Right cardiac atrium (tissue), 5 donors: ENCODE data around the gene MCFD2. TPM values are rescaled to one million over a fixed set of nuclear protein-coding genes. Genes with fewer than 3 reads are reported as not detected.

Experiments used
- ATAC-seq, 2 donors: fragments of 200-7000 bp; cut with Tn5 transposase; one replicate each; pipeline versions ENCODE4 v1.8.0 to v1.9.1; 2020; ENCODE audit warnings: moderate library complexity in 2 of 2, mild to moderate bottlenecking in 1 of 2
- DNase-seq, 3 donors: peaks; one replicate each; pipeline ENCODE4 v3.0.0-alpha.2; 2020
- H3K27ac ChIP-seq: one replicate; pipeline ENCODE4 v1.5.1; 2013; ENCODE audit warnings: mild to moderate bottlenecking, low read length, control low read depth, moderate library complexity
- H3K27me3 ChIP-seq: one replicate; pipeline ENCODE4 v1.6.1; 2013; ENCODE audit not compliant: control insufficient read depth, insufficient read depth
- H3K4me1 ChIP-seq: one replicate; pipeline ENCODE4 v1.6.1; 2013; ENCODE audit warnings: low read length; ENCODE audit not compliant: control insufficient read depth, insufficient read depth
- H3K4me3 ChIP-seq: one replicate; pipeline ENCODE4 v1.5.1; 2013; ENCODE audit warnings: low read length, control low read depth
- H3K9me3 ChIP-seq: one replicate; pipeline ENCODE4 v1.6.1; 2013; ENCODE audit warnings: low read length; ENCODE audit not compliant: control insufficient read depth
- WGBS: extraction: QIAGEN DNeasy Blood & Tissue Kit; methylation state at CpG from one replicate; pipeline ENCODE4 v1.1.7; 2013; 5-methylcytosine and 5-hydroxymethylcytosine counted together
- intact Hi-C, 4 donors: fragments of 100-400 bp; cut with DNase I; formaldehyde crosslinking; loops; one replicate each; pipeline versions ENCODE4 v1.11.0 to v1.14.0; 2022 to 2023
- polyA plus RNA-seq: library from polyadenylated mRNA; stranded (reverse); fragments of 200-250 nt; gene quantifications from one replicate; pipeline ENCODE4 v1.2.3, GENCODE V29; 2013
- total RNA-seq, 4 donors: library from RNA; stranded (reverse); fragmentation: NEBNext Ultra II Directional; extraction: Animal tissue kit (Norgen Biotek cat#: 25700); gene quantifications; one replicate each; pipeline ENCODE4 v1.2.1, GENCODE V29; 2021
- donor health status: healthy with polysubstance abuse.
- donor health status: DM: no; HTN: yes; CAD: no.
- donor health status: DM: no; HTN: no; CAD: no.
- donor health status: DM: no; HTN: yes; CAD: no; lungs with severe emphysema.
- donor health status: DM: yes; HTN: yes; CAD: no.

MCFD2 gene
- total and polyA plus RNA-seq, 5 donors: 27.1 to 103 (median 73.5) TPM

DNA sequence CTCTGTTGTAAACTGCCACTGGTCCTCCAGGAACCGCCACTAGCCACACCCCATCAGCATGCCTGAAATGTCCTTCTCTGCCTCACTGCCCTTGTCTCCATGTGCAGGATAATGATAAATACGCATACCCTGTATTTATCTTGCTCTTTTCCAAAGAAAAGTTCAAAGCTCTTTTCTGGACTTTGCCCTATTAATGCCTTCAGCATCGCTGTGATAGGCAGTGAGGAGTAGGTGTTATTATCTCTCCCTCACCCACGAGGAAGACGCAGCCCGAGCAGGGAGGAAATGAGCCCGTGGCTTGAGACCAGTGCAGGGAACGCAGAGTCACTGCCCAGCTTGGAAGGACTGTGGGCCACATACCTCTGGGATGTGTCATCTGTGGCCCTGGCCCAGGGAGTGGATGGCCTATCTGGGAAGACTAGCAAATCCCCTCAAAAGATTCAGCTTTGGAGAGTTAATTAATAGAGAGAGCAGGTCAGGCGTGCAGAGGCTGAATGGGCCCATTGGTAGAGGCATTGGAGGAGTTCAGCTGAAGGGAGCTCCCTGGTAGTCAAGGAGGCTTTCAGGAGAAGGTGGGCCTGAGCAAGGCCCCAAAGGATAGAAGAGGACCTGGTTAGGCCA, 39.5 kb upstream of the MCFD2 start:
- ATAC-seq (peak; percentile 90 to 92), DNase-seq (peak; percentile 81 to 86 (median 84))
- Histone ChIP-seq H3K27ac (peak overlapping the region; percentile 49), H3K4me3 (no peak overlapping the region), H3K4me1 (peaks cover 4% of the 10 kb centered on the region), H3K9me3 (no peaks in the 10 kb centered on the region), H3K27me3 (no peaks in the 10 kb centered on the region)
- 23% methylated on average over 9 of the region's 9 CpGs for WGBS
- intact Hi-C loops: no loop called here

DNA sequence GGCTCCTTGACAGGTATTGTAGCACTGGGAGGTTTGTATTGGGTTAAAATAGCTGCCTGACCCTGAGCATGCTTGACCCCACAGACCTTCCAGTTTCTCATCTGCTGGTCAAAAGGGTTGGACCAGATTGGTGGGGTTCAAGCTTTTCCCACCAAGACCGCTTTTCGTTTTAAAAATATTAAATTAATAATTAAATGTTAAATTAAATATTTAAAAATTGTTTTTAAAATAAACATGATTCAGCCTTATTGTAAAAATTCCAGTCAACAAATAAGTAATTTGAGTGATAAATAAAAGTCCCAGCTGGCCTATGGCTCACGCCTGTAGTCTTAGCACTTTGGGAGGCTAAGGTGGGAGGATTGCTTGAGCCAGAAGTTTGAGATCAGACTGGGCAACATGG, 36.6 kb upstream of the MCFD2 start:
- intact Hi-C loops: no loop called here
- Histone ChIP-seq H3K27me3 (no peaks in the 10 kb centered on the region), H3K4me3 (no peak overlapping the region)

DNA sequence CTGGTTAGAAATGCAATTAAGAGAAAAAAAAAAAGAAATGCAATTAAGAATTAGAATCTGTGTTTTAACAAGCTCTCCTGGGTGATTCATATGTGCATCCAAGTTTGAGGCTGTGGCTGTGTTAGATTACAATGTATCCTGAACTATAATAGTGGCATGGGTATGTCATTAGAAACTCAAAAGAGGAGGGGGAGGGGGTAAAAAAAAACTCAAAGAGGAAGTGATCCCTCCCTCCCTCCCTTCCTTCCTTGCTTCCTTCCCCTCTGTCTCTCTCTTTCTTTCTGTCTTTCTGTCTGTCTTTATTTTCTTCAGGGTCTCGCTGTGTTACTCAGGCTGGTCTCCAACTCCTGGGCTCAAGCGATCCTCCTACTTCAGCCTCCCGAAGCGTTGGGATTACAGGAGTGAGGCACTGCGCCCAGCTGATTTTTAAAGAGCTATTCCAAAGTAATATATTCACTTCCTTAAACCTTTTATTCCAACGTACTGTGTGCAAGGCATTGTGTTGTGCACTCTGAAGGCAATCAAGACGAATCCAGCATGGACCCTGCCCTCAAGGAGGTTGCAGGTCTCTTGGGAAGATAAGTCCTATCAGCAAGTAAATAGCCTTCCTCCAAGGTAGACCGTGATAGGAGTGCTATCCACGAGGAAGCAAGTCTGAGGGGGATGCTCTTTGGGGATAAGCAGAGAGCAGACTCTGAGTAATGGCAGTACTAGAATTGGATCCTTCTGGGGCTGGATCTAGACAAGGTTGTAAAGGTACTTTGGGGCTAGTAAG, 35.9 kb upstream of the MCFD2 start:
- intact Hi-C loops: no loop called here
- 83% methylated on average over 9 of the region's 9 CpGs for WGBS
- DNase-seq (no peak), ATAC-seq (no peak)
- H3K9me3 ChIP-seq: no peaks in the 10 kb centered on the region
- H3K4me3 ChIP-seq: no peak overlapping the region
- H3K4me1 ChIP-seq: peaks cover 4% of the 10 kb centered on the region
- H3K27ac ChIP-seq: no peak overlapping the region
- H3K27me3 ChIP-seq: no peaks in the 10 kb centered on the region

More for the DNA sequence above, 36.6 kb upstream of the MCFD2 start:
- Histone ChIP-seq H3K27ac (no peak overlapping the region), H3K9me3 (no peaks in the 10 kb centered on the region), H3K4me1 (peaks cover 4% of the 10 kb centered on the region)
- 95% methylated on average over 3 of the region's 3 CpGs for WGBS
- no peak for DNase-seq
- no peak for ATAC-seq

DNA sequence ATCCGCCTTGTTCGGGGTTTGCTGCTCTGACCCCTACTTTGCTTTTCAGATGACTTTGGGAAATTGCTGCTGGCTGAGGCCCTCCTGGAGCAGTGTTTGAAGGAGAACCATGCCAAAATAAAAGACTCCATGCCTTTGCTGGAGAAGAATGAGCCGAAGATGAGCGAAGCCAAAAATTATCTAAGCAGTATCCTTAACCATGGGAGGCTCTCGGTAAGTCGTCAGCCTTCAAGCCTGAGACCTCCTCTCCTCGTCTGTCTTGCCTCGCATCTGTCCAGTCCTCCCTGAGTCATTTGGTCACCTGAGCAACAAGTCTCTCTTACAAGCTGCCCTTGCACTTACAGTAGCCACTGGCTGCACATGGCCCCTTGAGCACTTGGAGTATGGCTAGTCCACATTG, 34.7 kb upstream of the MCFD2 start:
- no peak for ATAC-seq

DNA sequence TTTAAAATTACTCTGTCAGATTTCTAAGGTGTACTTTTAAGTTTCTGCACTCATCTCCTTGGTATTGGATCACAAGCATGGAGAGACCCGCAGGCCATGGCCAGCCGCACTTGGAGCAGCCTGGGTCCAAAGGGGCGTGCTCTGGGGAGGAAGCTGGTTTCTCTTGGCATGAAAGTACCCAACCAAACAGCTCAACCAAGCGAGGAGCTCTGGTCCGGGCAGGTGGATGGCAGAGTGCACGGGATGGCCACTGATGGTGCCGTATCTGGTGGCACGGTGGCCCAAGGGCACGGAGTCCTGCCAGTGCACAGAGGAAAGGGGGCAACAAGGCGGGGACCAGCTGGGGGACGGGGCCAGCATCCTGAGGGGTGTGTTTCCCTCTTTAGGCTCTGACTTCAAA, 32.2 kb upstream of the MCFD2 start:
- no peak overlapping the region for H3K27ac ChIP-seq
- H3K4me3 ChIP-seq: no peak overlapping the region
- WGBS: 83% methylated on average over 11 of the region's 11 CpGs
- H3K27me3 ChIP-seq: no peaks in the 10 kb centered on the region
- ATAC-seq (no peak), DNase-seq (no peak)
- intact Hi-C loops: no loop called here
- H3K9me3 ChIP-seq: no peaks in the 10 kb centered on the region
- H3K4me1 ChIP-seq: no peaks in the 10 kb centered on the region

More for the DNA sequence above, 34.7 kb upstream of the MCFD2 start:
- Histone ChIP-seq H3K9me3 (no peaks in the 10 kb centered on the region), H3K27me3 (no peaks in the 10 kb centered on the region), H3K4me1 (peaks cover 3% of the 10 kb centered on the region), H3K27ac (no peak overlapping the region), H3K4me3 (no peak overlapping the region)
- intact Hi-C loops: no loop called here
- no peak for DNase-seq
- WGBS: 75% methylated on average over 8 of the region's 8 CpGs

DNA sequence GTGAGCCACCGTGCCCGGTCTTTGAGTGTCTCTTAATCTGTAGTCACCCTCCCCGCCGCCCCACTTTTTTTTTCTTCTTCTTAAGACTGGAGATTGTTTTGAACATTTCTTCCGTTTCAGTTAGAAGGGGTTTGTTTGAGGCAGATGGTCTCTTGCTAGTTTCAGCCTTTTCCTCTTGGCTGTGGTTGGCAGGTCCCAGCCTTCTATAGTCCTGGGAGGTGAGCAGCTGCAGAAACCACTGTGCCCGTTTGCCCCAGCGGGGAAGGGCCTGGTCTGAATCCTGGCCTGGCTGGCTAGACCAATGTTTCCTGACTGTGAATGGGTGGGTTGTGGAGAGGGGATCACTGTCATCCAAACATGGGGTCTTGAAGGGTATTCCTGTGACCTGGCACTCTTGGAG, 30.1 kb upstream of the MCFD2 start:
- no peak for ATAC-seq
- Histone ChIP-seq H3K4me1 (no peaks in the 10 kb centered on the region), H3K27ac (no peak overlapping the region), H3K4me3 (no peak overlapping the region), H3K27me3 (no peaks in the 10 kb centered on the region), H3K9me3 (no peaks in the 10 kb centered on the region)
- intact Hi-C loops: no loop called here
- 87% methylated on average over 7 of the region's 7 CpGs for WGBS
- no peak for DNase-seq

DNA sequence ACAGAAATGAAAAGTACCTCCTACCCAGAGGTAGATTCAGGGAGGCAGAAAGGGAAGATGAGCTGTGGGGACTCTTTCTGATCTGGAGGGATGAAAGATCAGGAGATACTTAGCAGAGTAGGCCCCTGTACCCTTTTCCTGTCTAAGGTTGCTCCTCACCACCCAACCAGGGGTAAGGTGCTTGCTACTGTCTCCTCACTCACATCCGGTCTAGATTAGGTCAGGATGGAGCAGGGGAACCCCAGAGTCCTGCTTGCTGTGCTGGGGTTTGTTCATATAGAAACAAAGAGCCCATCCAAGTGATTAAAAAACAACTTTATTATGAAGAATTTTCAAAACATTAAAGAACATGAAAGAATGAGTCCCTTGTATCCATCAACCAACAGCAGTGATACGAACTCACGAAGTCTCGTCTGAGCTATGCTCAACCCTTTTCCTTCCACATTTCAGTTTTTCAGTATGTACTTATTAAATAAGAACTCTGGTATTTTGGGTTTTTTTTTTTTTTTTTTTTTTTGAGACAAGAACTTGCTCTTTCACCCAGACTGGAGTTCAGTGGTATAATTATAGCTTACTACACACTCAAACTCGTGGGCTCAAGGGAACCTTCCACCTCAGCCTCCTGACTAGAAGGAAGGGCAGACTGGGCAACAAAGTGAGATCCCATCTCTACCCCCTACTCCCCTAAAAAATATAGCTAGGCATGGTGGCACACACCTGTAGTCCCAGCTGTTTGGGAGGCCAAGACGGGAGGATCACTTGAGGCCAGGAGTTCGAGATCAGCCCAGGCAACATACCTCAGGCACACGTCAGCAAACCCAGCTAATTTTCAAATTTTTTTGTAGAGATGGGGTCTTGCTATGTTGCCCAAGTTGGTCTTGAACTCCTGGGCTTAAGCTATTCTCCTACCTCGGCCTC, 28.5 kb upstream of the MCFD2 start:
- Histone ChIP-seq H3K9me3 (no peaks in the 10 kb centered on the region), H3K4me3 (no peak overlapping the region), H3K27me3 (no peaks in the 10 kb centered on the region), H3K27ac (no peak overlapping the region), H3K4me1 (no peaks in the 10 kb centered on the region)
- intact Hi-C loops: no loop called here
- 84% methylated on average over 9 of the region's 9 CpGs for WGBS
- ATAC-seq (no peak), DNase-seq (no peak)

DNA sequence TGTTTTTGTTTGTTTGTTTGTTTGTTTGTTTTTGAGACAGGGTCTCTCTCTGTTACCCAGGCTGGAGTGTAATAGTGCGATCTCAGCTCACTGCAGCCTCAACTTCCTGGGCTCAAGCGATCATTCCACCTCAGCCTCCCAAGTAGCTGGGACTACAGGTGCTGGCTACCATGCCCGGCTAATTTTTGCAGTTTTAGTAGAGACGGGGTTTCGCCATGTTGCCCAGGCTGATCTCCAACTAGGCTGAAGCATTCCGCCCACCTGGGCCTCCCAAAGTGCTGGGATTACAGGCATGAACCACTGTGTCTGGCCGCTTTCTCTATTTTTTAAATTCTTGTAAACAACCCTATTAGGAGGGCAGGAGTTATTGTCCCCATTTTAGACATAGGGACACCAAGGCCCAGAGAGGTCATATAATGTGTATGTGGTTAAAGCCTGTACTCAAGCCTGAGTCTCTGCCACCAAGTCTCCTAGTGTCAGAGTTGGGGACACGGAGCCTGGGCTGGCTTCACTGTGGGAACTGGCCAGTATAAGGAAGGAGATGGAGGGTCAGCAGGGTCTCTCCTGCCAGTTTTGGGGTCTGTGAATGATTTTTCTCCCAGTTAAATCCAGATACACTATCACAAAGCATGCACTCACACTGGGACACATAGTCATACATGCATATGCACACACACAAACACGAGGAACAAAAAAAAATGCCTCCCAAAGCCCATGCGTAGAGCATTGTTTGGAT, 27.5 kb upstream of the MCFD2 start:
- no peak for DNase-seq
- Histone ChIP-seq H3K27ac (no peak overlapping the region), H3K4me1 (no peaks in the 10 kb centered on the region), H3K27me3 (no peaks in the 10 kb centered on the region), H3K4me3 (peak overlapping the region; percentile 93), H3K9me3 (no peaks in the 10 kb centered on the region)
- WGBS: 82% methylated on average over 10 of the region's 10 CpGs
- no peak for ATAC-seq
- intact Hi-C loops: no loop called here

DNA sequence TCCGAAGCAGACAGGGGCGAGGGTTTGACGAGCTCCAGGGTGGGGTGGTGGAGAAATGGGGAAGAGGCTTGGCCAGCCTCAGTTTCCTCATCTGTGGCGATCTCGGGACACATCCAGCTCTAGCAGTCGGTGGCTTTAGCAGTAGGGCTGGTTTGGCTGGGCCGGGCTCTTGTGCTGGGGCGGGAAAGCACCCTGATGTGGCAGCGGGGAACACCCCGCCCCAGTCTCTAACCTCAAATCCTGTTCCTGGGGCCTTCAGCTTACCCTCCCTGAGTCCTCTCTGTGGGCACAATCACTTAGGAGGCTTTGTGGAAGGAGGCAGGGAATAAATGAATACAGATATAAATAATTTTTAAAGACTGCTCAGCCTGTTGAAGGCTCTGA, 26.5 kb upstream of the MCFD2 start:
- Histone ChIP-seq H3K4me3 (peak overlapping the region; percentile 93), H3K9me3 (no peaks in the 10 kb centered on the region), H3K27ac (no peak overlapping the region), H3K27me3 (no peaks in the 10 kb centered on the region), H3K4me1 (no peaks in the 10 kb centered on the region)
- ATAC-seq (peak; percentile 4 to 34), DNase-seq (peak; percentile 43 to 75 (median 70))
- intact Hi-C loops: no loop called here
- WGBS: 17% methylated on average over 10 of the region's 10 CpGs

DNA sequence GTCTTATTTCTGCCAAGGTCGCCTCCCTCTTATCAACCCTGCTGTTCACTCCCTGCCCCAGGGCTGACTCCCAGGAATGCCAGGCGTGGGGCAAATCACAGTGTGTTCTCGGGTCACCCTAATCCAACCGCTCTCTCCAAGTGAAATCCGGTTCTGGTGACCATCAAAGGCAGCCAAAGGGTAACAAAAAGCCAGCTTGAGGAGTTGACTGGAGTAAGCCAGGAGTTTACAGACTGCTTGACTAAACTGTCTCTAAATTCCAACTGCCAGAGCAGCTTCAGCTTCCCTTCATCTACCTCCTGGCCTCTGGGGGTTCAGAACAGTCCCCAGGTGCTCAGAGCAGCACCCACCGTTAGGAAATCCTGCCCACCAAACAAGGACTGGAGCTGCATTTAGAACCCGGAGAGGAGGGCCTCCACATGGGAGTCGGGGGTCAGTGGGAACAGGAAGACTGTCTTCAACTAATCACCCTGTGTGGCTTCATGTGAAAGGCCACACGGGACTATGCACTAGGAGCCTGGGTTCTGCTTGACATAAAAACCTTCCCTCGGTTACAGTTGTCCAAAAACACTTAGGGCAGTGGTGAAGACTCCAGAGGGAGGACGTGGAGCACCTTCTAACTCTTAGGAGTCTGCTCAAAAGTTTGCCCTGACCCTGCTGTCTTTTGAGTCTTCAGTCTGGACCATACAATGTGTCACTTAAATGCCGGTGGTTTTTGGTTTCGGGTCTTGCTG, 24.2 kb upstream of the MCFD2 start:
- ATAC-seq (no peak), DNase-seq (no peak)
- Histone ChIP-seq H3K27me3 (no peaks in the 10 kb centered on the region), H3K27ac (peak overlapping the region; percentile 93), H3K4me1 (no peaks in the 10 kb centered on the region), H3K9me3 (no peaks in the 10 kb centered on the region), H3K4me3 (no peak overlapping the region)
- WGBS: 60% methylated on average over 13 of the region's 13 CpGs
- intact Hi-C loops: no loop called here
